Activated T-cell treated with anti-CD3 and anti-CD28 coated beads, Interleukin-2, amount 50 U/mL, for 4 hours (primary cell): ENCODE results near the gene SPOUT1. TPM values are rescaled to one million over a fixed set of nuclear protein-coding genes. Genes with fewer than 3 reads are reported as not detected.
A peak's percentile ranks its signal among the peaks of the same experiment; 100 is the strongest.
"Not testable (repeated sequence)": the region's sequence is repeated elsewhere in the genome, so short reads cannot be mapped to it uniquely, and the experiment has no call there.

ENCODE experiments used
- ATAC-seq, 2 donors: fragments of 200-7000 bp; cut with Tn5 transposase; one replicate each; pipeline ENCODE4 v1.10.0; 2021
- DNase-seq: peaks from one replicate; pipeline ENCODE4 v3.0.0-alpha.2; 2020
- H3K27me3 Mint-ChIP-seq: one replicate; pipeline ENCODE4 v1.8.0; 2021; ENCODE audit warnings: low read depth, mixed read lengths
- H3K36me3 Mint-ChIP-seq: one replicate; pipeline ENCODE4 v1.8.0; 2022; ENCODE audit warnings: mixed read lengths; ENCODE audit not compliant: insufficient read depth
- H3K4me1 Mint-ChIP-seq: one replicate; pipeline ENCODE4 v1.8.0; 2021; ENCODE audit warnings: low read depth, mixed read lengths
- H3K4me3 Mint-ChIP-seq: one replicate; pipeline ENCODE4 v1.8.0; 2021; ENCODE audit warnings: mild to moderate bottlenecking, moderate library complexity, mixed read lengths
- H3K9me3 Mint-ChIP-seq: one replicate; pipeline ENCODE4 v1.8.0; 2021; ENCODE audit warnings: mixed read lengths
- total RNA-seq, 3 donors: library from RNA; stranded (reverse); gene quantifications; one replicate each; pipeline ENCODE4 v1.2.1, GENCODE V29; 2021

The SPOUT1 gene
- total RNA-seq, 3 donors from 2014 or later = 228 to 233 (median 233) TPM

- peaks cover 15% of the 10 kb centered on the region for H3K36me3 Mint-ChIP-seq
- H3K9me3 Mint-ChIP-seq = no peaks in the 10 kb centered on the region
These were observed 21.1 kb downstream of the SPOUT1 start for GRCh38 chr9:128808543-128808942.

GRCh38 chr9:128807827-128808226 lies 21.8 kb downstream of the SPOUT1 start:
- no peaks in the 10 kb centered on the region for H3K4me1 Mint-ChIP-seq
- no peak overlapping the region for H3K4me3 Mint-ChIP-seq
- no peak for ATAC-seq
- no peaks in the 10 kb centered on the region for H3K9me3 Mint-ChIP-seq
- DNase-seq = no peak
- H3K36me3 Mint-ChIP-seq = peaks cover 20% of the 10 kb centered on the region
- H3K27me3 Mint-ChIP-seq = no peaks in the 10 kb centered on the region

More at GRCh38 chr9:128808543-128808942, 21.1 kb downstream of the SPOUT1 start:
- Mint-ChIP-seq H3K4me1 (no peaks in the 10 kb centered on the region), H3K4me3 (no peak overlapping the region), H3K27me3 (no peaks in the 10 kb centered on the region)
- DNase-seq (no peak), ATAC-seq (no peak)

GRCh38 chr9:128805661-128806060 lies 23.9 kb downstream of the SPOUT1 start:
- no peaks in the 10 kb centered on the region for H3K9me3 Mint-ChIP-seq
- H3K36me3 Mint-ChIP-seq = peaks cover 24% of the 10 kb centered on the region
- no peaks in the 10 kb centered on the region for H3K27me3 Mint-ChIP-seq

GRCh38 chr9:128802482-128802881 lies 27.1 kb downstream of the SPOUT1 start:
- H3K36me3 Mint-ChIP-seq = peaks cover 24% of the 10 kb centered on the region
- no peaks in the 10 kb centered on the region for H3K9me3 Mint-ChIP-seq
- no peak for DNase-seq
- no peaks in the 10 kb centered on the region for H3K4me1 Mint-ChIP-seq
- ATAC-seq = no peak
- no peaks in the 10 kb centered on the region for H3K27me3 Mint-ChIP-seq
- no peak overlapping the region for H3K4me3 Mint-ChIP-seq

More at GRCh38 chr9:128805661-128806060, 23.9 kb downstream of the SPOUT1 start:
- Mint-ChIP-seq H3K4me1 (no peaks in the 10 kb centered on the region), H3K4me3 (no peak overlapping the region)
- no peak for DNase-seq
- no peak for ATAC-seq

- H3K9me3 Mint-ChIP-seq = no peaks in the 10 kb centered on the region
- ATAC-seq (no peak), DNase-seq (no peak)
- H3K36me3 Mint-ChIP-seq = peaks cover 22% of the 10 kb centered on the region
- H3K27me3 Mint-ChIP-seq = no peaks in the 10 kb centered on the region
- H3K4me3 Mint-ChIP-seq = no peak overlapping the region
- H3K4me1 Mint-ChIP-seq = no peaks in the 10 kb centered on the region
These were observed 29.5 kb downstream of the SPOUT1 start for GRCh38 chr9:128800061-128800460.

GRCh38 chr9:128798896-128799295 lies 30.7 kb downstream of the SPOUT1 start:
- H3K36me3 Mint-ChIP-seq = peaks cover 20% of the 10 kb centered on the region
- no peak overlapping the region for H3K4me3 Mint-ChIP-seq
- no peak for ATAC-seq

GRCh38 chr9:128794961-128795360 lies 34.6 kb downstream of the SPOUT1 start:
- DNase-seq, H3K27me3 Mint-ChIP-seq, H3K4me3 Mint-ChIP-seq, H3K9me3 Mint-ChIP-seq, H3K4me1 Mint-ChIP-seq, ATAC-seq: not testable (repeated sequence)
- peaks cover 13% of the 10 kb centered on the region for H3K36me3 Mint-ChIP-seq

More at GRCh38 chr9:128798896-128799295, 30.7 kb downstream of the SPOUT1 start:
- Mint-ChIP-seq H3K4me1 (peaks cover under 1% of the 10 kb centered on the region), H3K27me3 (no peaks in the 10 kb centered on the region), H3K9me3 (no peaks in the 10 kb centered on the region)
- DNase-seq = no peak

- Mint-ChIP-seq H3K9me3 (no peaks in the 10 kb centered on the region), H3K27me3 (no peaks in the 10 kb centered on the region), H3K4me1 (peaks cover 13% of the 10 kb centered on the region), H3K36me3 (peaks cover 12% of the 10 kb centered on the region), H3K4me3 (no peak overlapping the region)
- no peak for DNase-seq
- ATAC-seq = no peak
These were observed 36.5 kb downstream of the SPOUT1 start for GRCh38 chr9:128792978-128793686.

GRCh38 chr9:128792134-128792533 lies 37.5 kb downstream of the SPOUT1 start:
- DNase-seq (no peak), ATAC-seq (no peak)
- peaks cover 15% of the 10 kb centered on the region for H3K4me1 Mint-ChIP-seq
- H3K9me3 Mint-ChIP-seq = no peaks in the 10 kb centered on the region
- H3K27me3 Mint-ChIP-seq = no peaks in the 10 kb centered on the region
- peaks cover 9% of the 10 kb centered on the region for H3K36me3 Mint-ChIP-seq
- no peak overlapping the region for H3K4me3 Mint-ChIP-seq

- Mint-ChIP-seq H3K4me1 (peaks cover 18% of the 10 kb centered on the region), H3K9me3 (no peaks in the 10 kb centered on the region), H3K27me3 (no peaks in the 10 kb centered on the region), H3K36me3 (peaks cover 8% of the 10 kb centered on the region), H3K4me3 (no peak overlapping the region)
- DNase-seq = no peak
- ATAC-seq = no peak
These were observed 39.1 kb downstream of the SPOUT1 start for GRCh38 chr9:128790536-128790935.

GRCh38 chr9:128788445-128788844 lies 41.1 kb downstream of the SPOUT1 start:
- DNase-seq (no peak), ATAC-seq (no peak)
- Mint-ChIP-seq H3K4me1 (peaks cover 20% of the 10 kb centered on the region), H3K4me3 (peak overlapping the region; percentile 92), H3K27me3 (no peaks in the 10 kb centered on the region), H3K9me3 (no peaks in the 10 kb centered on the region), H3K36me3 (peaks cover 8% of the 10 kb centered on the region)

GRCh38 chr9:128787659-128788058 lies 41.9 kb downstream of the SPOUT1 start:
- Mint-ChIP-seq H3K4me1 (peaks cover 18% of the 10 kb centered on the region), H3K36me3 (peaks cover 5% of the 10 kb centered on the region), H3K4me3 (peak overlapping the region; percentile 92), H3K9me3 (no peaks in the 10 kb centered on the region), H3K27me3 (no peaks in the 10 kb centered on the region)
- DNase-seq (no peak), ATAC-seq (peak; percentile 4 to 5)

GRCh38 chr9:128786681-128787601 lies 42.7 kb downstream of the SPOUT1 start, which contains the start of gene TBC1D13:
Gene TBC1D13 (plus strand): TSS chr9:128787253. CDS start chr9:128787354, 101 bp downstream.
- peaks cover 18% of the 10 kb centered on the region for H3K4me1 Mint-ChIP-seq
- H3K36me3 Mint-ChIP-seq = peaks cover 5% of the 10 kb centered on the region
- no peaks in the 10 kb centered on the region for H3K9me3 Mint-ChIP-seq
- peak; percentile 86 for DNase-seq
- H3K4me3 Mint-ChIP-seq = peak within 1 kb of the TSS; percentile 92
- peak; percentile 99 for ATAC-seq
- H3K27me3 Mint-ChIP-seq = no peaks in the 10 kb centered on the region

GRCh38 chr9:128785427-128785826 lies 44.2 kb downstream of the SPOUT1 start:
- no peak for ATAC-seq
- Mint-ChIP-seq H3K4me3 (no peak overlapping the region), H3K36me3 (peaks cover 2% of the 10 kb centered on the region), H3K9me3 (peaks cover 4% of the 10 kb centered on the region), H3K27me3 (no peaks in the 10 kb centered on the region), H3K4me1 (peaks cover 17% of the 10 kb centered on the region)
- no peak for DNase-seq
